ENCODE measurements around the gene ANKRD23.
"Not testable (repeated sequence)": the region's sequence is repeated elsewhere in the genome, so short reads cannot be mapped to it uniquely, and the experiment has no call there.

ANKRD23 gene

GRCh38 chr2:96843538-96844268, at the start of gene ANKRD23:
Gene ANKRD23, minus strand, starts transcription at chr2:96844021. Its CDS starts 29 bp downstream, at chr2:96843992.
- TF ChIP-seq POLR2A (IDR thresholded peaks at IDR 0.05; ENCODE audit: low read depth, low read length): no peak
- DNase-seq (ENCODE audit: insufficient read length, low spot score): no peak
- no peak for FAIRE-seq

- no peak for TF ChIP-seq POLR2A (IDR thresholded peaks at IDR 0.05; ENCODE audit: low read depth, low read length)
- FAIRE-seq (no peak), DNase-seq (ENCODE audit: insufficient read length, low spot score) (no peak)
Measured at GRCh38 chr2:96891591-96892333, 47.9 kb upstream of the ANKRD23 start.

- TF ChIP-seq POLR2A (IDR thresholded peaks at IDR 0.05; ENCODE audit: low read depth, low read length): no peak
- no peak for DNase-seq (ENCODE audit: insufficient read length, low spot score)
- FAIRE-seq: no peak
Measured at GRCh38 chr2:96890726-96891385, 47.0 kb upstream of the ANKRD23 start.

GRCh38 chr2:96890252-96890651, 46.4 kb upstream of the ANKRD23 start:
- no peak for TF ChIP-seq POLR2A (IDR thresholded peaks at IDR 0.05; ENCODE audit: low read depth, low read length)
- no peak for FAIRE-seq
- DNase-seq (ENCODE audit: insufficient read length, low spot score): no peak

GRCh38 chr2:96889502-96889901, 45.7 kb upstream of the ANKRD23 start:
- not testable (repeated sequence) for FAIRE-seq; DNase-seq (ENCODE audit: insufficient read length, low spot score)

GRCh38 chr2:96888072-96889011, 44.5 kb upstream of the ANKRD23 start:
- FAIRE-seq: no peak
- no peak for DNase-seq (ENCODE audit: insufficient read length, low spot score)
- TF ChIP-seq POLR2A (IDR thresholded peaks at IDR 0.05; ENCODE audit: low read depth, low read length): no peak

- no peak for FAIRE-seq
- no peak for TF ChIP-seq POLR2A (IDR thresholded peaks at IDR 0.05; ENCODE audit: low read depth, low read length)
- no peak for DNase-seq (ENCODE audit: insufficient read length, low spot score)
Measured at GRCh38 chr2:96887493-96888012, 43.7 kb upstream of the ANKRD23 start.

- no peak for TF ChIP-seq POLR2A (IDR thresholded peaks at IDR 0.05; ENCODE audit: low read depth, low read length)
- FAIRE-seq (no peak), DNase-seq (ENCODE audit: insufficient read length, low spot score) (no peak)
Measured at GRCh38 chr2:96885432-96886347, 41.9 kb upstream of the ANKRD23 start.

- TF ChIP-seq POLR2A (IDR thresholded peaks at IDR 0.05; ENCODE audit: low read depth, low read length): no peak
- DNase-seq (ENCODE audit: insufficient read length, low spot score) (no peak), FAIRE-seq (no peak)
Measured at GRCh38 chr2:96884299-96885094, 40.7 kb upstream of the ANKRD23 start.

- no peak for FAIRE-seq
- DNase-seq (ENCODE audit: insufficient read length, low spot score): no peak
- TF ChIP-seq POLR2A (IDR thresholded peaks at IDR 0.05; ENCODE audit: low read depth, low read length): no peak
Measured at GRCh38 chr2:96883306-96883705, 39.5 kb upstream of the ANKRD23 start.

- FAIRE-seq (no peak), DNase-seq (ENCODE audit: insufficient read length, low spot score) (no peak)
- TF ChIP-seq POLR2A (IDR thresholded peaks at IDR 0.05; ENCODE audit: low read depth, low read length): no peak
Measured at GRCh38 chr2:96882906-96883305, 39.1 kb upstream of the ANKRD23 start.

- no peak for TF ChIP-seq POLR2A (IDR thresholded peaks at IDR 0.05; ENCODE audit: low read depth, low read length)
- DNase-seq (ENCODE audit: insufficient read length, low spot score) (no peak), FAIRE-seq (no peak)
Measured at GRCh38 chr2:96882230-96882629, 38.4 kb upstream of the ANKRD23 start.
